Pancreas (tissue), 10 donors: Measurements from ENCODE around the gene KLF9. TPM values are rescaled to one million over a fixed set of nuclear protein-coding genes. Genes with fewer than 3 reads are reported as not detected.
A peak's percentile ranks its signal among the peaks of the same experiment; 100 is the strongest.

Source experiments
- ATAC-seq, 4 donors: fragments of 200-7000 bp; cut with Tn5 transposase; one replicate each; pipeline versions ENCODE4 v1.8.0 to v1.9.1; 2020; ENCODE audit warnings: mild to moderate bottlenecking in 4 of 4, moderate library complexity in 4 of 4
- DNase-seq, 6 donors: peaks; one replicate each; pipeline ENCODE4 v3.0.0-alpha.2; 2020
- FAIRE-seq: peaks from 2 replicates; lab custom pipeline; 2012; peaks lifted over from hg19 to GRCh38; lab: Jason Lieb, UNC
- H3K27ac ChIP-seq, 4 donors: fragments of 200-600 bp; sonication (generic); 1 replicate in 3 of 4; 2 replicates in 1 of 4; pipeline versions ENCODE4 v1.5.0 to v1.8.0; 2020
- H3K27me3 ChIP-seq, 4 donors: fragments of 200-600 bp; one replicate each; pipeline ENCODE4 v1.8.0; 2021
- H3K36me3 ChIP-seq, 3 donors: fragments of 200-600 bp; sonication (generic) in 1 of 3; one replicate each; pipeline versions ENCODE4 v1.5.0 to v1.8.0; 2020 to 2021
- H3K4me1 ChIP-seq, 3 donors: fragments of 200-600 bp; one replicate each; pipeline ENCODE4 v1.8.0; 2021
- H3K4me3 ChIP-seq, 4 donors: fragments of 200-600 bp; sonication (generic) in 2 of 4; one replicate each; pipeline versions ENCODE4 v1.5.0 to v1.8.0; 2020 to 2021
- H3K9me3 ChIP-seq, 4 donors: fragments of 200-600 bp; one replicate each; pipeline ENCODE4 v1.8.0; 2021
- WGBS, 2 donors: extraction: QIAGEN DNeasy Blood & Tissue Kit; methylation state at CpG; one replicate each; pipeline ENCODE4 v1.1.7; 2013; 5-methylcytosine and 5-hydroxymethylcytosine counted together
- intact Hi-C, 3 donors: fragments of 100-400 bp; cut with DNase I; formaldehyde crosslinking; loops; one replicate each; pipeline versions ENCODE4 v1.11.1 to v1.14.2; 2022
- polyA plus RNA-seq, 2 donors: library from polyadenylated mRNA; stranded (reverse); fragments of 200-250 nt; gene quantifications; one replicate each; pipeline ENCODE4 v1.2.3, GENCODE V29; 2013
- total RNA-seq, 6 donors: library from RNA; stranded (reverse); fragmentation: NEBNext Ultra II Directional in 4 of 6; extraction: Animal tissue kit (Norgen Biotek cat#: 25700) in 4 of 6; gene quantifications; one replicate each; pipeline versions ENCODE4 v1.2.1 to v1.2.4, GENCODE V29; 2021 to 2023
- TF ChIP-seq, protein P1 (sequence below), 4 donors: fragments of 200-600 bp; sonication (generic) in 3 of 4; IDR thresholded peaks; one replicate each; pipeline versions ENCODE4 v1.5.0 to v1.8.0; 2021; ENCODE audit warnings: antibody characterized with exemption in 4 of 4
- donor health status: healthy with polysubstance abuse.
- donor health status: DM: no; HTN: no; CAD: no; lungs with moderate emphysema.
- donor health status: DM: no; HTN: no; CAD: no.
- donor health status: control.
- donor health status: control.
- donor health status: Bipolar disorder and iron deficiency.
- donor health status: DM: yes; HTN: yes; CAD: no.
- donor health status: DM: no; HTN: no; CAD: no.
- donor health status: DM: no; HTN: no; CAD: no.
- donor health status: DM: yes; HTN: yes; CAD: no.

Gene KLF9
- total and polyA plus RNA-seq, 8 donors = 8.4 to 32.8 (median 16.5) TPM

DNA sequence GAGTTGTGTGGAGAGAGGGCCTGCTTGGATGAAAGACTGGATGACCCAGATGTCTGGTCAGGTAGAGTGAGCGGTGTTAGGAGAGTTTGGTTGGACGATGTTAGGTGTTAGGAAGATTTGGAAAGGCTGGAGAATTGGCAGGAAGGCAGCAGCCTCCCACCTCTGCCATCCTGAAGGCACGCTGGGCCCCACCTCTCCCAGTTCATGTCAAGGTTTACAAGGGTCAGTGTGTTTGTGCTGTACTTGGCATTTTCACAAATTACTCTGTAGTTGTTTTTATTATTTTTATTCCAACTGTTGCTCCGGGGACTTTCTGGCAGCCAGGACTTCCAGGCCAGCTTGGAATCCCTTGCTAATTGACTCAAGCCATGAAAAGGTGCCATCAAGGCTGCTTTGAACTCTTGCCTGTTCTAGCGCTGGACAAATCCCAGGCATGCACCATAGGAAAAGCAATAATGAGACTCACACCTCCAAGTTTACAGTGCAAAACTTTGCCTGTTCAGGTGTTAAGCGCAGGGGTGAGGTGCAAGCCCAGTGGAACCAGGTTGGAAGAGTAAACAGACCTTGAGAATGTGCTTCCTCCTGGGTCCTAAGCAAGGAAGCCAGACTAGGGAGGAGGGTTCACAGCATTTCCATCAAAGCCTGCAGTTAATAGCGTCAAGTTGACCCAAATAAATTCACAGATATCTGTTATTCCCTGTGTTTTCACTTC lies 41.7 kb upstream of the KLF9 start:
- no peak for FAIRE-seq
- DNase-seq = peak in 4 of 6 donors; percentile 43 to 64 (median 59)
- ATAC-seq = peak; percentile 92 to 99 (median 98)
- peak overlapping the region in 3 of 4 donors; percentile 23 to 58 (median 52) for H3K27ac ChIP-seq
- peaks cover 12 to 16% (median 12%) of the 10 kb centered on the region in 3 donors for H3K4me1 ChIP-seq
- H3K36me3 ChIP-seq = no peaks in the 10 kb centered on the region
- intact Hi-C loops = no loop called here
- TF ChIP-seq, protein P1, sequence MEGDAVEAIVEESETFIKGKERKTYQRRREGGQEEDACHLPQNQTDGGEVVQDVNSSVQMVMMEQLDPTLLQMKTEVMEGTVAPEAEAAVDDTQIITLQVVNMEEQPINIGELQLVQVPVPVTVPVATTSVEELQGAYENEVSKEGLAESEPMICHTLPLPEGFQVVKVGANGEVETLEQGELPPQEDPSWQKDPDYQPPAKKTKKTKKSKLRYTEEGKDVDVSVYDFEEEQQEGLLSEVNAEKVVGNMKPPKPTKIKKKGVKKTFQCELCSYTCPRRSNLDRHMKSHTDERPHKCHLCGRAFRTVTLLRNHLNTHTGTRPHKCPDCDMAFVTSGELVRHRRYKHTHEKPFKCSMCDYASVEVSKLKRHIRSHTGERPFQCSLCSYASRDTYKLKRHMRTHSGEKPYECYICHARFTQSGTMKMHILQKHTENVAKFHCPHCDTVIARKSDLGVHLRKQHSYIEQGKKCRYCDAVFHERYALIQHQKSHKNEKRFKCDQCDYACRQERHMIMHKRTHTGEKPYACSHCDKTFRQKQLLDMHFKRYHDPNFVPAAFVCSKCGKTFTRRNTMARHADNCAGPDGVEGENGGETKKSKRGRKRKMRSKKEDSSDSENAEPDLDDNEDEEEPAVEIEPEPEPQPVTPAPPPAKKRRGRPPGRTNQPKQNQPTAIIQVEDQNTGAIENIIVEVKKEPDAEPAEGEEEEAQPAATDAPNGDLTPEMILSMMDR (IDR thresholded peaks at IDR 0.05) = no peak
- no peak overlapping the region for H3K4me3 ChIP-seq
- no peaks in the 10 kb centered on the region for H3K9me3 ChIP-seq
- WGBS, 2 donors = 48% methylated on average over 7 of the region's 7 CpGs
- no peaks in the 10 kb centered on the region for H3K27me3 ChIP-seq

GRCh38 chr9:70452365-70452764 lies 37.9 kb upstream of the KLF9 start:
- FAIRE-seq (no peak), ATAC-seq (no peak), DNase-seq (no peak)
- TF ChIP-seq, protein P1 (IDR thresholded peaks at IDR 0.05) = no peak
- 91 to 93% methylated on average over 3 of the region's 3 CpGs for WGBS, 2 donors
- intact Hi-C loops = no loop called here
- Histone ChIP-seq H3K27me3 (no peaks in the 10 kb centered on the region), H3K4me1 (peaks cover 12 to 16% (median 12%) of the 10 kb centered on the region in 3 donors), H3K9me3 (no peaks in the 10 kb centered on the region), H3K4me3 (no peak overlapping the region), H3K27ac (no peak overlapping the region), H3K36me3 (no peaks in the 10 kb centered on the region)

DNA sequence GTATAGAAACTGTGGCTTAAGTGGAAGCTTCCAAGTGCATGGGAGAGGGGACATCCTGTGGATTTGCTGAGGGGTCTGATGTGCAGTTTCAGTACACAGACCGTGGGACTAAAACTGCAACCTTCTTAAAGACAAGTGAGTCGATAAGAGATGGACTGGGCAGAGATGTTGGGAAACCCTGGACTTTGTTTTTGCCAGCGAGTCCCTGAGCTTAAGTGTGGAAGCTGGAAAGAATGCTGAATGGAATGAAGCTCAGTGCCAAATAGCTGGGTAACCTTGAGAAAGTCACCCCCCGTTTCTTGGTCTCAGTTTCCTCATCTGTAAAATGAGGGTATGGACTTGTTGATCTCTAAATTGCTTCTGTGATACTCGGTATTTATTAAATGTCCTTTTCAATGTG lies 37.3 kb upstream of the KLF9 start:
- FAIRE-seq (no peak), ATAC-seq (no peak), DNase-seq (no peak)
- H3K4me3 ChIP-seq = no peak overlapping the region
- intact Hi-C loops = no loop called here
- H3K27me3 ChIP-seq = no peaks in the 10 kb centered on the region
- TF ChIP-seq, protein P1 (IDR thresholded peaks at IDR 0.05) = no peak
- H3K27ac ChIP-seq = no peak overlapping the region
- no peaks in the 10 kb centered on the region for H3K9me3 ChIP-seq
- 73 to 79% methylated on average over 5 of the region's 5 CpGs for WGBS, 2 donors
- no peaks in the 10 kb centered on the region for H3K36me3 ChIP-seq
- H3K4me1 ChIP-seq = peaks cover 12 to 14% (median 12%) of the 10 kb centered on the region in 3 donors

- DNase-seq (no peak), ATAC-seq (no peak), FAIRE-seq (no peak)
- WGBS, 2 donors = 76 to 78% methylated on average over 5 of the region's 5 CpGs
- TF ChIP-seq, protein P1 (IDR thresholded peaks at IDR 0.05) = no peak
- Histone ChIP-seq H3K9me3 (no peaks in the 10 kb centered on the region), H3K4me1 (peaks cover 3 to 5% (median 4%) of the 10 kb centered on the region in 3 donors), H3K27ac (no peak overlapping the region), H3K27me3 (no peaks in the 10 kb centered on the region), H3K36me3 (no peaks in the 10 kb centered on the region), H3K4me3 (no peak overlapping the region)
- intact Hi-C loops = no loop called here
Measured at GRCh38 chr9:70450738-70451137, 36.3 kb upstream of the KLF9 start.

DNA sequence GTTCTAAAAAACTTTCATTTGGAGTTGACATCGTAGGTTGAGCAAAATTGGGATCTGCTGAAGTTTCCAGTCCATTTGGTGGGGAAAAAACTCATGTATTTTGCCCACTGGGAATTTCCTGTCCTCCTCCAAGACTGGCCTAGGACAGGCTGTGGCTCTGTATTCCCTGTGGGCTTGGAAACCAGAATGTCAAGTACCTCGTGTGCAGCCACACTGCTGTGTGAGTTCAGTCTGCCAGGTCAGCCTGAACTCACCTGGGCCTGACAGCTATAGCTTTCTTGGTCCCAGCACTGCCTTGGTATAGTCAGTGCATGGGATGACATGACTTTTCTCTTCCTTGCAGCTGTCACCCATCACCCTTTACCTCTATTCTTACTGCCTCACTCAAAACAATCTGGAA lies 35.0 kb upstream of the KLF9 start:
- DNase-seq (no peak), ATAC-seq (no peak), FAIRE-seq (no peak)
- Histone ChIP-seq H3K9me3 (no peaks in the 10 kb centered on the region), H3K36me3 (no peaks in the 10 kb centered on the region), H3K4me3 (no peak overlapping the region), H3K27ac (no peak overlapping the region), H3K4me1 (no peaks in the 10 kb centered on the region), H3K27me3 (no peaks in the 10 kb centered on the region)
- 78 to 82% methylated on average over 2 of the region's 2 CpGs for WGBS, 2 donors
- intact Hi-C loops = no loop called here
- TF ChIP-seq, protein P1 (IDR thresholded peaks at IDR 0.05) = no peak
